Activated T-cell treated with anti-CD3 and anti-CD28 coated beads for 48 hours (primary cell): ENCODE data around the gene WDR7.
"Not testable (repeated sequence)": the region's sequence is repeated elsewhere in the genome, so short reads cannot be mapped to it uniquely, and the experiment has no call there.

Experiments
- DNase-seq: peaks from one replicate; pipeline ENCODE4 v3.0.0-alpha.2; 2020; ENCODE audit warnings: low read depth

WDR7 gene

DNA sequence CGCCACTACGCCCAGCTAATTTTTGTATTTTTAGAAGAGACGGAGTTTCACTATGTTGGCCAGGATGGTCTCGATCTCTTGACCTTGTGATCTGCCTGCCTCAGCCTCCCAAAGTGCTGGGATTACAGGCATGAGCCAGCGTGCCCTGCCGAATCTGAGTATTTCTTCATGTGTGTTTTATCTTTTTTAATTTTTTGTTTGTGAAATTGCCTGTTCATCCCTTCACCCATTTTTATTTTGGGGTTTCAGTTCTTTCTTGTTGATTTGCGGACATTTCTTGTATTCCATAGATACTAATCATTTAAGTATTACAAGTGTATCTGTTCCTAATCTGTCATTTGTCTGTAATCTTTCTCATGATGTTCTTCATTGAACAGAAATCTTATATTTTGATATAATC lies 3.1 kb downstream of the WDR7 start:
- not testable (repeated sequence) for DNase-seq

DNA sequence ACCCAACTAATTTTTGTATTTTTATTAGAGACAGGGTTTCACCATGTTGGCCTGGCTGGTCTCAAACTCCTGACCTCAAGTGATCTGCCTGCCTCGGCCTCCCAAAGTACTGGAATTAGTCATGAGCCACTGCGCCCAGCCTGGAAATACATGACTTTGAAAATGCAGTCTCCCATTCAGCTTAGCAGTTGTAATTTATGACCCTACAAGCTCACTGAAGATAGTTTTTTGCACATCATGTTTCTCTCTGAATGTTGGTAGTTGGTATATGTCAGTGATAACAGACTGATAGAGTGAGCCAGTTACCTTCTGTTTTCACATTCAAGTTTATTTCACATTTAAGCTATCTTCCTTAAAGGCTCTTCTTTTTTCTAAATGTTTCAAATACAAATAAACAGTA lies 7.1 kb downstream of the WDR7 start:
- DNase-seq = no peak

DNA sequence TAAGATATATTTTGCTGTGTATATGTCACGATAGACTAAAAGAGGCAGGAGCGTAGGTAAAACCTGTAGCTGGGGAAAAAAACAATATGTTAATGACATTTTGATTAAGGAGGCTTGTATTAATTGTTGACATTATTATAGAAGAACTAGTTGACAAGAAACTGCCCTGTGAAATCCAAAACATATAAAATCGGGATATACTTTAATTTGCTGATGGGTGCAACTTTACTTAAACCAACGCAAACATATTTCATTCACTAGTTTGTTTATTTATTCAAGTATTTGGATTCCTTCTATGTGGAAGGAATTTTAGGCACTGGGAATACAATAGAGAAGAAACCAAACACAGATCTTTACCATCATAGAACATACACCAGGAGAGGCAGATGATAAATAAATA lies 8.0 kb downstream of the WDR7 start:
- no peak for DNase-seq

DNA sequence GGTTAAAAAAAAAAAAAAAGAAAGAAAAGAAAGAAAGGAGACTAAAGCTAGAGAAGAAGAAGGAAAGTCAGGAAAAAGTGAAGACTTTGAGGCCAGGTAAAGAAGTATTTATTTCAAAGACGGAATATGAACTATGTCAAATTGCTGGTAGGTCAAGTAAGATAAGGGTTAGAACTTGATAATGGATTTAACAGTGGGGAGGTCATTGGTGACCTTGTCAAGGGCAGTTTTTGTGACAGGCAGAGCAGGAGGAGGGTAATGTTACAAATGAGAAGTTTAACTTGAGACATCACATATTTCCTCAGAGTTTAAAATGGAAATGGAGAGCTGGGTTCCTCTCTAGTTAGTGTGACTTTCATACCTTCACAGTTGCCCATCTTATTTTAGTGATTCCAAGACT lies 9.5 kb downstream of the WDR7 start:
- no peak for DNase-seq

DNA sequence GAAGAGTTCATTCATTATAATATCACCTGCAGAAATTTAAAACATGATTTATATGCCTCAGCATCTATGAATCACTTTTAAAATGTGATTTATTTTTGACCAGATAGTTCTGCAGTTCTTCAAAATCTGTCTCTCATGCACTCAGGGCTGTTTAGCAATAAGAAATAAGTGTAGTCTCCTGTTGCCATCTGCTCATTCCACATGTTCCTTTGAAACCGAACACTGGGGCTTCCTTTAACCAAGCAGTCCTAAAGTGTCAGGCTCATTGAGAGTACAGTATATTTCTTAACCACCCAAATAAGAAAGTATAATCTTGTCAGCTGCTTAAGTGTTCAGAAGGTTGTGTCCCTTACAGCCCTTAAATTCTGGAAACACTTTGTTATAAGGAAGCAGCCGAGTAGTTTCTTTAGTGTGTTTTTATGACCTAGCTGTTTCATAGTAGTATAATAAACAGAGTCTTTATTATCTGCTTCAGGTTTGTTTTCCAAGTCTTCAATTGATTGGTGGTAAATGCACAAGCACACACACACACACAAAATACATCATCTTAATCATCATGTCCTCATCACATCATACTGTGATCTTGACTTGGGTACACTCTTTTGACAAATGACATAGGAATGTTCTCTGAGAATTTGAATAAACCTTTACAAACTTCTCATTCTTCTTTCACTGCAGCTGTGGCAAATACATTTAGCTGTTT lies 10.4 kb downstream of the WDR7 start:
- no peak for DNase-seq

DNA sequence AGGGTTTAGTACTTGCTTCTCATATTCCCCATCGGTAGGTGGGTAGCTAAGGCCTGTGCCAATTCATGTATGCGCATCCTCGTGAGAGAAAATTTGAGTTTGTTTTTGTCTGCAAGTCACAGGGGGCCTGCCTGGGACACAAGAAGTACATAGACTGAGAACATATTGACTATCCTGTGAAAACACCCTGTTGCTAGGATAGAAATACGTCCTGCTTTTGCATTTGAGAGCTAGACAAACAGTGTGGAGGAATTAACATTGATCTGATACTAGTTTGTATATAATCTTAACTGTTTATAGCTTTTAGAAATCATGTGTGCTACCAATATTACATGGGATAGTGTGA lies 10.9 kb downstream of the WDR7 start:
- no peak for DNase-seq

DNA sequence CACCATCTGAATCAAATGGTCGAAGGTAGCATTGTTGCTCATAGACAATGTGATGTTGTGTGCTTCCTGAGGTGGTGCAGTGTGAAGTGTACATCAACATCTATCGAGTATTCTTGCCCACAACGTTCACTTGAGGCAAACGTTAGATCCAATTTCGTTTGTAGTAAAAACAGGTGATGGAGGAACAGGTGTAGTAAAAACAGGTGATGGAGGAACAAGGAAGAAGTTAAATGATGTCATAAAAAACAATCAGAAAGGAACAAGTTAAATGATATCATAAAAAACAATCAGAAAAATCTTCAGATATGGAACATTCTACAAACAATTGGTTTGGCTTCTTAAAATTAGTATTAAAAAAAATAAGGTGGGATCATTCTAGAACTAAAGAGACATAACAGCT lies 11.3 kb downstream of the WDR7 start:
- DNase-seq = no peak

DNA sequence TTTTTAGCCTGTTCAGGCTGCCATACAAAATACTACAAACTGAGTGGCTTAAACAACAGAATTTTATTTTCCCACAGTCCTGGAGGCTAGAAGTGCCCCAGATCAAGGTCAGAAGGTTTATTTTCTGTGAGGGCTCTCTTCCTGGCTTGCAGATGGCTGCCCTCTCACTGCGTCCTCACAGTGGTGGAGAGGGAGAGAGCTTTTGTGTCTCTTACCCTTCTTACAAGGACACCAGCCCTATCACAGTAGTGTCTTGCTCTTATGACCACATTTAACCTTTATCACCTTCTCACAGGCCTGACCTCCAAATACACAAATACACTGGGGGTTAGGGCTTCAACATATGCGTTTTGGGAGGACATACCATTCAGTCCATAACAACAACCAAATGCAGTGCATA lies 11.7 kb downstream of the WDR7 start:
- DNase-seq = no peak

DNA sequence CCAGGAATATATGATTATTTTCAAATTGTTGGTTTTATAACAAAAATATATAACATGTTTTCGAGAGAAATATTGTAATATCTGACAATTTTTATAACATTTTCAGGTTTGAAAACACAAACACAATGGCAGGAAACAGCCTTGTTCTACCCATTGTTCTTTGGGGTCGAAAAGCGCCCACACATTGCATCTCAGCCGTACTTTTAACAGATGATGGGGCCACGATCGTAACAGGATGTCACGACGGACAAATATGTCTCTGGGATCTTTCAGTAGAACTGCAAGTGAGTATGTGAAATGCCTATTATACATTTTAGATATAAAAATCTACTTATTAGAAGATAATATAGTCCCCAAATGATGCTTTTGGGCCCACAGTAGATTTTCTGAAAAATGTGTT lies 21.2 kb downstream of the WDR7 start:
- no peak for DNase-seq

DNA sequence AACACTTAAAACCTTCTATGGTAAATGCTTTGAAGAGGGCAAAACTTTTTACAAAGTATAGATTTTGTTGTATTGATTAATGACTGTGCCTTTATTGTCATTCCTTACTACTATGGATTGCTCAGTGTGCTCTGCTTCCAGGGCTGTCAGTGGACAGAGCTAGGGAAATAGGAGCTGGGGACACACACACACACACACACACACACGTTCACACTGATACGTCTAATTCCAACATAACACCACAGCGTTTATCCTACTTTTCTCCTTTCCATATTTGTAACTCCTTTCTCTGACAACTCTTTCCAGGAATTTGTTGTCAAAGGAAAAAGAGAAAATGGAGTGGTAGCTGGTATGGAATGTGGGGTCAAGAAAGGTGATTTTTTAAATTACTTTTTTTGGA lies 21.8 kb downstream of the WDR7 start:
- DNase-seq = no peak

DNA sequence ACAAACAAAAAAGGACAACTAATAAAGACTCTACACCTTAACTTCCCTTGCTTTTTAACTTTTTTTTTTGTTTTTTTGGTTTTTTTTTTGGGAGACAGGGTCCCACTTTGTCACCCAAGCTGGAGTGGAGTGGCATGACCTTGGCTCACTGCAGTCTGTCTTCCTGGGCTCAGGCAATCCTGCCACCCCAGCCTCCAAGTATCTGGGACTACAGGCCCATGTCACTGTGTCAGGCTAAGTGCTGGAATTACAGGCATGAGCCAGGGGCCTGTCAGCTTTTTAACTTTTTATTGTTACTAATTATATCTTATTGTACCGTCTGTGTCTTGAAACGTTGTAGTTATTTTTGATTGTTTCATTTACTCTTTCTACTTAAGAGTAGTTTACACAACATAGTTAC lies 25.5 kb downstream of the WDR7 start:
- no peak for DNase-seq

DNA sequence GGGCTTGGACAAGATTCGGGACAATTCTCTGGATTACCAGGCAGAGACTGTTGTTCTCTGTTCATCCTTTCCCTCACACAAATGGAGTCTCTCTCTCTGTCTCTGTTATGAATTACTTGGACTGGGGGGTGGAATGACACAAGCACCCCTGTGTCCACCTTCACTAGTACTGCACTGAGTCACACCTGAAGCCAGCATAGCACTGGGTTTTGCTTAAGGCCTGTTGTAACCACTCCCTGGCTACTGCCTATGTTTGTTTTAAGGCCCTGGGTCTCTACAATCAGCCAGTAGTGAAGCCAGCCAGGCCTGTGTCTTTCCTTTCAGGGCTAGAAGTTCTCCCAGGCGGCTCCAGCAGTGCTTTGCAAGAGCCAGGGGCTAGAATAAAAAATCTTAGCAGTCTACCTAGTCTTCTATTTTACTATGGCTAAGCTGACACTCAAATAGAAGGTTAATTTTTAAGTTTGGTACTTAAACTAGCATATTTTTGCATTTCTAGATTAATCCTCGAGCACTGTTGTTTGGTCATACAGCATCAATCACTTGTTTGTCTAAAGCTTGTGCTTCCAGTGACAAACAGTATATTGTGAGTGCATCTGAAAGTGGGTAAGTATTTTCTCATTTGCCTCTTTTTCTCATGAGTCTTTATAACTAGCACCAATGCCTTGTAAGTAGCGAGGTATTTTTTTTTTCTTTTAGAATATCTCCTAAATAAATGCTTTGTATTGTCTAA lies 27.8 kb downstream of the WDR7 start:
- no peak for DNase-seq

DNA sequence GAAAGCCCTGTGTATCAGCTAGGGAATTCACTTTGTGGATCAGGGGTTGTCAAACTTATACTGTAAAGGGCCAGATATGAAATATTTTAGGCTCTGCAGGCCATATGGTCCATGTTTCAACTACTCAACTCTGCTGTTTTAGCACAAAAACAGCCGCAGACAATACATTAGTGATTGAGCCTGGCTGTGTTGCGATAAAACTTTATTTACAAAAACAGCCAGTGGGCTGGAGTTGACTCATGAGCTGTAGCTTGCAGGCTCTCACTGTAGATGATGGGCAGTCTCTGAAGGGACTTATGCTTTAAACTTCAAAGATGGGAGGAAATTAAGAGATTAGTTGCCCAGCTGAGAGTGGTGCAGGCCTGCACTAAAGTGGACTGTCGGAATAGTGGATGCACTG lies 33.1 kb downstream of the WDR7 start:
- DNase-seq = no peak

DNA sequence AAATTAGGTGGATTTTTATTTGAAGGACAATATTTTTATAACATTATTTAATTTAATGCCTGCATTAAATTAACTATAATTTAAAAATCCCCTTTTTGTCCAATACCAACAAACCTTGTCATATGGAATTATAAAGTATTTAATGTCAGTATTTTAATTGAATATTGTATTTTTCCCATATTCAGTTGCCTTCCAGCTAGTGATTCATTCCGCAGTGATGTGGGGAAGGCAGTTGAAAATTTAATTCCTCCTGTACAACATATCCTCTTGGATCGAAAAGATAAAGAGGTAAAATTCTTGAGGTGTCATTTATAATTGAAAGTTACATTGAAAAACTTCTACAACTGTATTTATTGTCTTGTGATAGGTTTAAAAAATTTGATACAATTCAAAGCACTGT lies 40.4 kb downstream of the WDR7 start:
- no peak for DNase-seq

DNA sequence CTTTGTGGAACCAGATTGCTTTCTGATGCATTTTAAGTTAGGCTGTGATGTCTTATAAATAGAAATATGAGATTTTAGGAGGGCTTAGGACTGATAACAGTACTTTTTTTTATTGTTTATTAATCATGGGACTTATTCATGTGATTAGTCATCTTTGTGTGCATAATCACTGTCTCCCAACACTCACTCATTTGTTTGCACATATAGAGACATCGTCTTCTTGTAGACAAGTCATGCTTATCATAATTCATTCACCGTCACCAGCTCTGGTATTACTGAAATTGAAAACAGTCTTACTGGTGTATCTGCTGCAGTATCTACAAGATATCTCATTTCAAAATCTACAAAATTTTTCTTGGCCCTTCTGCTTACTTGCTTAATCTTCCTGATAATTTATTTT lies 45.8 kb downstream of the WDR7 start:
- no peak for DNase-seq

DNA sequence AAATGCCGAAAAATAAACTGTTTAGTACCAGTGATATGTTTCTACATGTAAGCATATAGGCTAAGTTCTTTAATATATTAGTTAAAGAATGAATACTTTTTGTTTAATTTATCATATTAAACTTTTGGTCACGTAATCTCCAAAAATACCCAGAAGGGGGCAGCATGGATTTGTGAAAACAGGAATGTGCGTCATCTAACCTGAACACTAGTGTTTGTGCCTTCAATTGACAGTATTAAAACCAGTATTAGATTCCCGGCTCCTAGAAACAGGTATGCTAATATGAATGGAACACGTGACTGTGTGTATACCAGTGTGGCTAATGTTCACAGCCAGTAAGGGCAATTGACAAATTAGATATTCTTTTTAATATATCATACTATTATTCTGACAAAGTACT lies 51.8 kb downstream of the WDR7 start:
- no peak for DNase-seq

DNA sequence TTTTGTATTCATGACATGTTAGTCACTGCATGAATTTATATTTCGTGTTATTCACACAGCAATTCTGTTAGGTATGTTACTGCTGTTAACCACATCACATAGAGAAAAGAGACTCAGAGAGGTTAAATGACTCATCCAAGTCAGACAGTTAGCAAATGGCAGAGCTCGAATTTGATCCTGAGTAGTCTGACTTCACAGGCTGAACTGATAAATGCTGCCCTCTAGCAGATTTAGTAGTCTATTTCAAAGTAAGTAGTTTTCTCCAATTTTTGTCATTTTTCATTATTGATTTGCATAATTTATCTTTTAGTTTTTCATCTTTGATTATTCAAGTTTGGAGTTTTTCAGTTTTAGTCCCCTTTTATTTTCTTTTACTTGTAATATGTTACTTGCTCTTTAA lies 58.3 kb downstream of the WDR7 start:
- DNase-seq = no peak

DNA sequence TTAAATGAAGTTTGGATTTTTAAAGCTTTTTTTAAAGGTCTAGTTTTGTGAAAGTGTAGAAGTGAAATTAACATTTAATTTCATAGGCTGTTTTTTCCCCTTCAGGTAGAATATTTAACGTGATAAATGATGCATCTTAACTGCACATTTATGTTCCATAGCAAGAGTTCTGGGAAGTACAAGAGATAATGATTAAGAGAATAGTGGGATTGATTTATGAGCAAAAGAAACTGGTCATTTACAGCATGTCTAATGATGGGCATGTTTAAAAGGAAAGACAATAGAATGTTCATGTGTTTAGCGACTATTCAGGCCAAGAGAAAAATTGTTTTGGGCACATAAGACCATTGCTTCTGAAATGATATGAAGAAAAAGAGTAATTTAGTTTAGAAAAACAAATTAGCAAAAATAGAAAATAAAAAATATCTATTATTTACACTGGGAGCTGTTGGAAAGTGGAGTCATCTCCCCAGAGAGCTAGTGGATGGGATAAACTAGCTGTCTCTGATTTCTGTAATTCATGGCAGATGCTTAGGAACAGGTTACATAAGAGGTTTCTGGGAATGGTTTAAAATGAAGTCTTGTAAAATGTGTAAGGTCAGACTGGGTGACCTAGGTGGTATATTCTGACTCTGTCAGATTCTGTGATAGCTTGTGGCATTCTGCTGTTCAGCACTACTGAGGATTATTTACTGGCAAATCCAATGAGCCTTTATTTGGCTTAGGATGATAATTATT lies 60.7 kb downstream of the WDR7 start:
- DNase-seq = no peak

DNA sequence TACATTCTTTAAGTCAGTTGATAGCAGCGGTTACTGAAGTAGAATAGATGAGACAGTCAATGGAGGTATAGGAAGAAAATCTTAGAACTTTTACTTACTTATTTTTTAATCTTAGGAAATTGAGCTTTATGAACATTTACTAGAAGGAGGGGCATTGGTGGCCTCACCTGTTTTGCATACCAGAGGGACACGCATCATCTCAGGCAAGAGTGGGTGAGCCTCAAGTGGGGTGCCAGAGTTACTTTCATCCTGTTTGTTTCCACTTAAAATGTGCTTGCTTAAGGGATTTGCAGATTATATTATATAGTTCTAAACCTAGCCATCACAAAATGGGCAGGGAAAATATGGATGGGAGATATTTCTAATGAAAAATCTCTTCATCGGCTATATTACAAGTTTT lies 61.6 kb downstream of the WDR7 start:
- DNase-seq = no peak

DNA sequence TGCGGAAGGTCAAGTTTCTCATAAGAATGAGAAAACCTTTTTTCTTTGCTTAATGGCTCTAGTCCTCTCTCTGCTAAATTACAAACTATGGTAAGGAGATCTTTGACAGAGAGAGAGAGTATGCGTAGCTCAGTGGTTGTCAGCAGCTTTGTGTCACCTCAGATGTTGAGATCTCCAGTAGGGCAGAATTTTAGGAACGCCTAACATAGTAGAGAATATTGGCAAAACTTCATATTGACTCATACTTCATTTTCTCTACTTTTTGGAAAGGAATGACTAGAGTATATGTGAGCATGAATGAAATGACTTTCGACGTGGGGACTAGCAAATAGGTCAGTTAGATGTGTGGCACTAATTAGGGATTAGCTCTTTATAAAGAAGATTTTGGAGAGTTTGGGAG lies 64.0 kb downstream of the WDR7 start:
- no peak for DNase-seq

DNA sequence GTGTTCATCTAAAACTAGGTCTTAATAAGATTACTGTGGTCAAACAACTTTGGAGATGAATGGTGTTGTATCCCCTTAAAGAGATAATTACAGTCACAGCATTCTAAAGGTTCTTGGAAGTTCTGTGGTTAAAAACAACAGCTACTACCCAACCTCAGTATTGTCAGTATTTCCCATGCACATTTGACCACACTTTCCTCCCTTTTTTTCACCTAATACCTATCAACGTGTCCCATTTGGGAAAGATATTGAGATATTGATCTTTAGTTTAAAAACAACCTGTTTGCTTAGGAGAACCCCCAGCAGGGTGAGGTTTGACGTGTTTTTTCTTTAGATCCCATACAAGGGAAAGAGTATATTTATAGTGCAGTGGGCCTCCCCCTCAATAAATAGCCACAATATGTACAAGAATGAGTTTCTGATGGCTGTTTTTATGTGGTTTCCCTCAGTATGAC lies 65.6 kb downstream of the WDR7 start:
- no peak for DNase-seq

DNA sequence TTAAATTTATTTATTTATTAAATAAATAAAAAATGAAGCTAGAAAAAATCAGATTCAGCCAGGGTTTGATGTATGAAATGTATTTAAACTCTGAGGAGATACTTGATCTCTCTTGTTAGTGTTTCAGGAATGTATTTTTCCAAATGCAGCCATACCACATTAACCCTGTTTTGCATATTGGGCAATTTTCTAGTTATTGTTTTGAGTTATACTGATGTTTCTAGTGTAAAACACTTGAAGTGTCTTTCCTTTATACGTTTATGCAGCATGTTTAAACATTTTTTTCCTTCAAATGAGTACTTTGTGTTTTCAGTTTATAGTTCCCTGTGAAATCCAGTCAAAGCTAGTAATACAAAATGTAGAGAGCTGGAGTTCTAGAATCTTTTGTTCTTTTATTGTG lies 69.9 kb downstream of the WDR7 start:
- DNase-seq = no peak

DNA sequence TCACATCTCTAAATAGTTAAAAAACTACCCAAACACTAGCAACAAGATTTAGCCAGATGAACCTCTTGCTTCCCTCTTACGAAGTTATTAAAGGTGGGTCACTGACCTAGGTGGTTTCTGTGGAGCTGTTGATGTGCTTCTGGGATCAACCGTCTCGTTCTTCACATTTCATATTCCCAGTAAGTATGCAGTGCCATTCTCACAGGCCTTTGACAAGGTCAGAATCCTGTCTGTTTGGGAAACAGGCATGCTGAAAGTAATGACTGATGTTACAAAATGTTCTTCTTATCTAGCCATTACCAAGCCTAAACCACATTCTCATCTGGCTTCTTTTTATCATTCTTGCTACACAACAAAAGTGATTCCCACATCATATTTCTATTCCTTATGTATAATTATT lies 70.3 kb downstream of the WDR7 start:
- no peak for DNase-seq
